GOT3 (cell line): Measurements from ENCODE around the gene CADM1.

Experiments used
- DNase-seq: peaks from one replicate; lab custom pipeline; 2025; ENCODE audit warnings: mixed read lengths; lab: John Stamatoyannopoulos, UW

Gene CADM1

GRCh38 chr11:115182282-115182955 is 321.8 kb downstream of the CADM1 start:
- no peak for DNase-seq

DNA sequence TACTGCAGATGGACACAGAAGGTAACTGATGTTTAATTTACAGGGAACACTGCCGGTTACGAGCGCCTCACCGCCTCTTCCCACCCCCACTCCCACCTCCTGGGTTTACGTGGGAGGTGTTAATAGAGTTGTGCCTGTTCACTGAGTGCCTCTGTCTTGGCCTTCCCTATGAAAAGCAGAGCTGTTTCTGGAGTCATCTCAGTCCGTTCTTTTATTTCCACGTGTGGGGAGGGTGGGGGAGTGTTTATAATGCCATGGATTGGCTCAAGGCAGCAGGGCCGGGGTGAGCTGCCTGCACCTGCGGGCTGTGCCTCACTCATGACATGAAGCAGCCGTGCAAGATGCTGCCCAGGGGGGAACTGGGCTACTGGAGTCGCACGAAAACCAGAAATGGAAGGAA is 322.7 kb downstream of the CADM1 start:
- no peak for DNase-seq

DNA sequence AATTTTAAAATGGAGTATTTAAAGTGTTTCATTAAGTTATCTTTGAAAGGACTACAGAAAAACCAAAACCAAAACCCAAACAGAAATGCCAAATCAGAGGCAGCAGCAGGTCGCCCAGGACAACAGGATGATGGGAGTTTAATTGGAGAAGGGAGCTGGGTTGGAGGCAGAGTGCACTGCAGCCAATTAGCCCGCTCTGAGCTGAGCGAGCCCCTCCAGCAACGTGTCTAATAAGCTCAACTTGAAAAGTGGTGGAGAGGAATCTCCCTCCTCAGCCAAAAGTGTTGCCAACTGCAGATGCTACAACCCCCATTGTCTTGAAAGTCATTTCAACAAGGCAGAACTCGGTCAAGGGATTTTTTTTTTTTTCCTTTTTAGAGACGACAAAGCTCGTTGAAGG is 323.9 kb downstream of the CADM1 start:
- no peak for DNase-seq

DNA sequence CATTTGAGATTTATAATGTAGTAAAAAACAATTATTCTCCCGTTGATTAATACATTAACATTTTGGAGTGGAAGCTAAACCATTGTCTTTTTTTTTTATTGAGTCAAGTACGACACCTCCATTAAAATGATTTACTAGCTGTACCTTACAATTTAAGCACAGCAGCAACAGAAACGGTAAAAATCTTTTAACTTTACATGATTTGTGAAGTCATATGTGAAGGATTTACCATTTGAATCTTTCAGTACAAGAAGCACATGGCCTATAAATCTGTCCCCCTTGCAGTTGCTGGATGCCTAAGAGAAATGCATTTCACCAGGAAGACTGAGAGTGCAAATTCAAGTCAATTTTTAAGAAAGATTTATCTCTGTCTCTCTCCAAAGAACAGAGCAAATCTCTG is 324.6 kb downstream of the CADM1 start:
- no peak for DNase-seq

GRCh38 chr11:115178705-115179104 is 325.5 kb downstream of the CADM1 start:
- DNase-seq: no peak

DNA sequence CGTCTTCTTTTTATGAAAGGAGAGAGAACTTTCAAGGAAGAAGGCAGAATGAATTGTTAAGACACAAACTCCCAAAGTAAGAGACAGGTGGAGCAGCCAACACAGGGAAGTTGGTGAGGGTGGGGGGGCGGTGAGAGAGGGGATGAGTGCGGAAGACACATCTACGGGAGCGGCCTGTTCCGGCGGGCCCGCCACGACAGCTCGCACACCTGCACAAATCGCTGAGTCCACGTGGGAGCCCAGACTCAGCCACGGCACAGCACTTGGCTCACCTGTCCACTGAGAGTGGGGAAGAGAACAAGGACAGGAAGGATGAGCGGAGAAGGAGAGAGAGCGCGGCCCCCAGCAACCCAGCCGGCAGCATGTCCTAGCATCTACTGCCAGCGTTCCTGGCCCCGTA is 331.1 kb downstream of the CADM1 start:
- DNase-seq: no peak

DNA sequence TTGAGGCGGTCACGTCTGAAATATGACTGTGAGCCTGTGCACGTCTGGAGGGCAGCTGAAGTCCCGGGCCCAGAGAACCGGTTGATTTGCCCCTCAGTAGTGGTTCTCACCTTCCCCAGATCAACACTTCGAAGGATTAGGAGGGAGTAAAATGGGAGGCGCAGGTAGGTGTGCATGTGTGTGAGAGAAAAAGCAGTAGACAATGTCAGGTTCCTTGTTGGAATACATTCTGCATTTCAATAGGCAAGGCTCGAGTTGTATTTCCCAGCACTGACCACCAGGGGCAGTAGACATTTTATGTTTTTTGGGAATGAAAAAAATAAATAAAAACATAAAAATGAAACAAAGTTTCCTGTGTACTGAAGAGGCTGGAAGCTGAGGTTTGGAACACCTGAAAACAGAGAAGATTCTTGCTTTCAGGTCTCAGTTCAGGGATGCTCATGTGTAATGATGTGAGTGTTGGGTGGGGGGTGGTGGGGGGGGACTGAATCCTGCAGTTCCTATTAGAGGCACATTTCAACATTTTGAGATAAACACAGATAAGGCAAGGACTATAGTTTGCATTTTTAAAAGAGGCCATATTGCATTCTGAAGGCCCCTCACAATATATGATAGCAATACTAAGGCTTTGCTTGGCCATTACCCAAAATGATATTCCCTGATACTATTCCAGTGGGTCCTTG is 333.9 kb downstream of the CADM1 start:
- DNase-seq: no peak

- DNase-seq: no peak
Observed at GRCh38 chr11:115169251-115169650, 335.0 kb downstream of the CADM1 start.

DNA sequence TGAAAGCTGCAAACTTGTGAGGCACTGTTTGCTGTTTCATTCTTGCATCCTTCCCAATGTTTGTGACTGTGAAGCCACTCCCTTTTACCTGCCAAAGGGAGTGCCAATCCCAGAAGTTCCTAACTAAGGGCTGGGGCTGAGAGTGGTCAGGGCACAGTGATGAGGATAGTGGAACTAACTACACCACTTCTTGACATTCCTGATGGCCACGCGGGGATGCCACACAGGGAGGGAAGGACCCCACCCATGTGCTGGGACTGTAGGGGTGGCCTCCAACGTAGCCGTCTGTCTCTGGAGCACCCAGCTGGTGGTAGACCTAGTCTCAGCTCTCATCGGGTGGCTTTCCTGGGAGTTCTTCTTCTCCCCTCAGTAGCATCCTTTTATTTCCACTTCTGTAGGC is 335.5 kb downstream of the CADM1 start:
- DNase-seq: no peak

GRCh38 chr11:115168229-115168671 is 336.0 kb downstream of the CADM1 start:
- no peak for DNase-seq

- DNase-seq: no peak
Observed at GRCh38 chr11:115167456-115167855, 336.8 kb downstream of the CADM1 start.

DNA sequence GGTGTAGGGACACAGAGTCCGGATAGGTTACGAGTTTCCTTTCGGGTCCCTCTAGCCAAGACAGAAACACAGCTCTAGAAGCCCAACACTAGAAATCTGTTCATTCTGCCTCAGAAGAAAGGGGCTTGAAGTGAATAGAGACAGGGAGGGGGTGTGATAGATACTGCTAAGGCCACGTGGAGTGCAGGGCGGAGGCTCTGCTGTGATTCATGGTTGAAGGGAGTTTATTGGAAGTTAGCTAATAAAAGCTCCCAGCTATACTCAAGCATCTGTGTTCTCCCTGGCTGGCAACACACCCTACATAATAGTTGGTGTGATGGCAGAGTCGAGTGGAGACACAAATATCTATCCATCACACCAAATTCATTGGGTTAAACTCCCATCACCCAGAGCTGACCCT is 337.4 kb downstream of the CADM1 start:
- DNase-seq: no peak

- DNase-seq: no peak
Observed at GRCh38 chr11:115164774-115165173, 339.4 kb downstream of the CADM1 start.

DNA sequence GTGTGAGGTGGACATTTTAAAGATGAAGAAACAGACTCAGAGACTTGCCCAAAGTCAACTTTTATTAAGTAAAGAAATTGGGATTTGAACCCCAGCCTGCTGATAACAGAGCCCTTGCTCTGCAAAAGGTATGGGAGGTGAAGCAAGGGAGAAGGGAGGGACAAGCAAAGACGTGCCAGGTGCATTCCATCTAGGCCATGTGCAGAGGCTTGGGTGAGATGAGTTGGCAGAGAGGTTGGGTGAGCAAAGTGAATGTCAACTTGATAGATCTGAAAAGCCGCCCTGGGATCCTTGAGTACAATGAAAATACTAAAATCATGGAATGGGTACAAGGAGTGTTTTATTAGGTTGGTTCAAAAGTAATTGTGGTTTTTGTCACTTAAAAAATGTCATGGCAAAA is 341.3 kb downstream of the CADM1 start:
- DNase-seq: no peak

DNA sequence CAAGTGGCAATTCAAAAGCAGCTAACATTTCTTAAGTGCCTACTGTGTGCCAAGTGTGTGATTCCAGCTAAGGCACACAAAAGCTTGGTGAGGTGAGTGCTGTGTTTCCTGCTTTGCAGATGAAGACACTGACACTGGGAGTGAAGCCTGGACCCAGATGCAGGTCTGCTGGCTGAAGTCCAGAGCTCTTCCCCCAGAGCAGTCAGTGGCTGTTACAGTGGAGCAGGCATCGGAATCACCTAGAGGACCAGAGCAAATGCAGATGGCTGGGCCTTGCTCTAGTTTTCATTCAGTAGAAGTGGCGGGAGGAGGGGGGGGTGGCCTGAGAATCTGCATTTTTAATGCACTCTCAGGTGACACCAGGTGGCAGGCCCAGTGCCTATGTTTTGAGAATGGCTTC is 342.3 kb downstream of the CADM1 start:
- DNase-seq: no peak

- no peak for DNase-seq
Observed at GRCh38 chr11:115159207-115159606, 345.0 kb downstream of the CADM1 start.

GRCh38 chr11:115158053-115158452 is 346.2 kb downstream of the CADM1 start:
- DNase-seq: no peak

DNA sequence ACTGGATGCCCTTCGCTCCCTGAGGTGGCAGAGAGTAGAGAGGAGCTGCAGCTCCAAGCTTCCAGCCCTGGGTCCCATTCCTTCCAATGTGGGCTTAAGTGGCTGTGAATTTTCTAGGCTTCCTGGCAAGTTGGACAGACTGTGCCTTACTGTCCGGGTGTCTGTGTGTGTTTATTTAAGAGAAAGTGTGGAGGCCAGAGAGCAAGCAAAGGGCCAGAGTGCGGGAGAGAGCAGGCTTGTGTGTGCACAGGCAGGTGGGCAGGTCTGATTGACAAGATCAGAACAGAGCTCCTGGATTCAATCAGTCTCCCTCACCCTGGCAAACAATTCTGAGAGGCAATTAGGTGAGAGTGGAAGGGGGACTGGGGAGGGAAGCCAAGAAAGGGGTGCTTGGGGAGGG is 347.0 kb downstream of the CADM1 start:
- no peak for DNase-seq

DNA sequence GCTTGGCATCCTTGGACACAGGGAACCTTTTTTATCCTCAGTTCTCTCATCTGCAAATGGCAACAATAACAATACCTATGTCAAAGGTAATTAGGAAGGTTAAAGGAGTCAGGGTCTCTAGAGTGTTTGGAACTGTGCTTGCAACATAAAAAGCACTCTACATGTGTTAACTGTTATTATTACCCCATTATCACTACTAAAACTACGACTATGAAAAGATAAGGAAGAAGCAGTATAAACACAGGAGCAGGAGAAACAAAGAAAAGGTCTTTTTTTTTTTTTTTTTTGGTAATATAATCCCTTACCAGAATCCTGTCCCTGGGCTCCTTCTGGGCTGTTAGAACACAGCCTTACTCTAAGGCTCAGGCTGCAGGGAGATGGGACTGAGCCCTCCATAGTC is 348.2 kb downstream of the CADM1 start:
- DNase-seq: no peak

- DNase-seq: no peak
Observed at GRCh38 chr11:115155320-115155719, 348.9 kb downstream of the CADM1 start.

DNA sequence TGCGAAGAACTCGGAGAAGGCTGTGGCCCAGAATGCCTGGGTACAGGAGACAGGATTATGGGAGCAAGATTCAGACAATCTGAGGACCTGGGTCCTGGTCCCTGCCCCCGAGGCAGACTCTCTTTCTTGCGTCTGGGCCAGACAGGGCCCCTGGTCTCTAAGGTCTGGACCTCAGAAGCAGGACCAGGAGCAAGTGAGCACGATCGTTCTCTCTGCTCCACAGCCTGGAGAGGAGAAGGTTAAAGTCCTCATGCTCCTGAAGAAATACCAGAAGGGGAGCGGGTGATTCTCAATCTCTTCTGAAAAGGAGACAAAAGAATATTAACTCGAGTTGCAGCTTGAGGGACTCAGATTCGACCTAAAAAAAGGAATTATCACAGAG is 349.9 kb downstream of the CADM1 start:
- DNase-seq: no peak

- no peak for DNase-seq
Observed at GRCh38 chr11:115153731-115154354, 350.4 kb downstream of the CADM1 start.

GRCh38 chr11:115153135-115153534 is 351.1 kb downstream of the CADM1 start:
- DNase-seq: no peak
